ENCODE measurements around the gene PLA2G4C. TPM values are rescaled to one million over a fixed set of nuclear protein-coding genes. Genes with fewer than 3 reads are reported as not detected.
"Not testable (repeated sequence)": the region's sequence is repeated elsewhere in the genome, so short reads cannot be mapped to it uniquely, and the experiment has no call there.

The PLA2G4C gene
- total and polyA plus RNA-seq, 4 donors = 1.1 to 5.9 (median 3.1) TPM

GRCh38 chr19:48091111-48091718 lies 19.4 kb downstream of the PLA2G4C start:
- WGBS = 88% methylated on average over 13 of the region's 13 CpGs
- not testable (repeated sequence) for DNase-seq (ENCODE audit: low spot score)

GRCh38 chr19:48090281-48090802 lies 20.3 kb downstream of the PLA2G4C start:
- Histone ChIP-seq H3K4me1 (ENCODE audit: control insufficient read depth in 4 of 4, insufficient read depth in 4 of 4, low read length in 3 of 4) (no peaks in the 10 kb centered on the region), H3K9me3 (ENCODE audit: control insufficient read depth in 4 of 4, low read length in 3 of 4) (no peaks in the 10 kb centered on the region), H3K27ac (ENCODE audit: low read depth in 1 of 2, low read length in 2 of 2) (no peak overlapping the region), H3K4me3 (ENCODE audit: low read depth in 1 of 3, low read length in 3 of 3) (no peak overlapping the region), H3K9ac (ENCODE audit: low read depth in 1 of 2, low read length in 2 of 2) (no peak overlapping the region), H3K36me3 (ENCODE audit: control insufficient read depth in 4 of 4, insufficient read depth in 3 of 4, low read depth in 1 of 4, low read length in 3 of 4) (peaks cover 0 to 20% (median 11%) of the 10 kb centered on the region in 4 donors), H3K27me3 (ENCODE audit: control insufficient read depth in 4 of 4, insufficient read depth in 4 of 4, low read length in 3 of 4) (no peaks in the 10 kb centered on the region)
- TF ChIP-seq TAF1 (conservative IDR thresholded peaks at IDR 0.05) (no peak), MAX (IDR thresholded peaks at IDR 0.05) (no peak)
- no peak for DNase-seq (ENCODE audit: low spot score)
- 74% methylated on average over 5 of the region's 5 CpGs for WGBS

More at GRCh38 chr19:48091111-48091718, 19.4 kb downstream of the PLA2G4C start:
- H3K27me3 ChIP-seq (ENCODE audit: control insufficient read depth in 4 of 4, insufficient read depth in 4 of 4, low read length in 3 of 4); H3K27ac ChIP-seq (ENCODE audit: low read depth in 1 of 2, low read length in 2 of 2); H3K4me1 ChIP-seq (ENCODE audit: control insufficient read depth in 4 of 4, insufficient read depth in 4 of 4, low read length in 3 of 4); H3K9me3 ChIP-seq (ENCODE audit: control insufficient read depth in 4 of 4, low read length in 3 of 4); H3K9ac ChIP-seq (ENCODE audit: low read depth in 1 of 2, low read length in 2 of 2); H3K4me3 ChIP-seq (ENCODE audit: low read depth in 1 of 3, low read length in 3 of 3): not testable (repeated sequence)
- peaks cover 0 to 20% (median 12%) of the 10 kb centered on the region in 4 donors for H3K36me3 ChIP-seq (ENCODE audit: control insufficient read depth in 4 of 4, insufficient read depth in 3 of 4, low read depth in 1 of 4, low read length in 3 of 4)

GRCh38 chr19:48088991-48089390 lies 21.6 kb downstream of the PLA2G4C start:
- not testable (repeated sequence) for H3K27ac ChIP-seq (ENCODE audit: low read depth in 1 of 2, low read length in 2 of 2); H3K9ac ChIP-seq (ENCODE audit: low read depth in 1 of 2, low read length in 2 of 2); H3K9me3 ChIP-seq (ENCODE audit: control insufficient read depth in 4 of 4, low read length in 3 of 4); DNase-seq (ENCODE audit: low spot score); H3K27me3 ChIP-seq (ENCODE audit: control insufficient read depth in 4 of 4, insufficient read depth in 4 of 4, low read length in 3 of 4); H3K4me3 ChIP-seq (ENCODE audit: low read depth in 1 of 3, low read length in 3 of 3); H3K36me3 ChIP-seq (ENCODE audit: control insufficient read depth in 4 of 4, insufficient read depth in 3 of 4, low read depth in 1 of 4, low read length in 3 of 4); H3K4me1 ChIP-seq (ENCODE audit: control insufficient read depth in 4 of 4, insufficient read depth in 4 of 4, low read length in 3 of 4)
- WGBS = 97% methylated on average over 6 of the region's 6 CpGs

- DNase-seq (ENCODE audit: low spot score) = no peak
- TF ChIP-seq JUND (IDR thresholded peaks at IDR 0.05) = no peak
- TF ChIP-seq YY1 (IDR thresholded peaks at IDR 0.05) = no peak
- no peak for TF ChIP-seq MAX (IDR thresholded peaks at IDR 0.05)
- Histone ChIP-seq H3K4me1 (ENCODE audit: control insufficient read depth in 4 of 4, insufficient read depth in 4 of 4, low read length in 3 of 4) (no peaks in the 10 kb centered on the region), H3K27ac (ENCODE audit: low read depth in 1 of 2, low read length in 2 of 2) (no peak overlapping the region), H3K36me3 (ENCODE audit: control insufficient read depth in 4 of 4, insufficient read depth in 3 of 4, low read depth in 1 of 4, low read length in 3 of 4) (peaks cover 0 to 2% (median 0%) of the 10 kb centered on the region in 4 donors), H3K27me3 (ENCODE audit: control insufficient read depth in 4 of 4, insufficient read depth in 4 of 4, low read length in 3 of 4) (no peaks in the 10 kb centered on the region), H3K4me3 (ENCODE audit: low read depth in 1 of 3, low read length in 3 of 3) (no peak overlapping the region), H3K9me3 (ENCODE audit: control insufficient read depth in 4 of 4, low read length in 3 of 4) (no peaks in the 10 kb centered on the region), H3K9ac (ENCODE audit: low read depth in 1 of 2, low read length in 2 of 2) (no peak overlapping the region)
- WGBS = 95% methylated on average over 7 of the region's 7 CpGs
Observed at GRCh38 chr19:48085904-48086864, 24.4 kb downstream of the PLA2G4C start.

GRCh38 chr19:48085076-48085475 lies 25.5 kb downstream of the PLA2G4C start:
- Histone ChIP-seq H3K9ac (ENCODE audit: low read depth in 1 of 2, low read length in 2 of 2) (no peak overlapping the region), H3K27ac (ENCODE audit: low read depth in 1 of 2, low read length in 2 of 2) (no peak overlapping the region), H3K27me3 (ENCODE audit: control insufficient read depth in 4 of 4, insufficient read depth in 4 of 4, low read length in 3 of 4) (no peaks in the 10 kb centered on the region), H3K4me1 (ENCODE audit: control insufficient read depth in 4 of 4, insufficient read depth in 4 of 4, low read length in 3 of 4) (no peaks in the 10 kb centered on the region), H3K9me3 (ENCODE audit: control insufficient read depth in 4 of 4, low read length in 3 of 4) (no peaks in the 10 kb centered on the region), H3K36me3 (ENCODE audit: control insufficient read depth in 4 of 4, insufficient read depth in 3 of 4, low read depth in 1 of 4, low read length in 3 of 4) (peaks cover 0 to 2% (median 0%) of the 10 kb centered on the region in 4 donors), H3K4me3 (ENCODE audit: low read depth in 1 of 3, low read length in 3 of 3) (no peak overlapping the region)
- no peak for DNase-seq (ENCODE audit: low spot score)
- WGBS = 61% methylated on average over 3 of the region's 3 CpGs
- TF ChIP-seq RAD21 (IDR thresholded peaks at IDR 0.05) = no peak
- TF ChIP-seq ATF3 (IDR thresholded peaks at IDR 0.05) = no peak
- no peak for TF ChIP-seq HNF4G (IDR thresholded peaks at IDR 0.05)
- no peak for TF ChIP-seq FOXA1 (IDR thresholded peaks at IDR 0.05)
- TF ChIP-seq NR2F2 (IDR thresholded peaks at IDR 0.05) = no peak
- TF ChIP-seq GABPA (IDR thresholded peaks at IDR 0.05 in 1 of 2, conservative IDR thresholded peaks at IDR 0.05 in 1 of 2) = no peak
- TF ChIP-seq EGR1 (IDR thresholded peaks at IDR 0.05; ENCODE audit: low read depth in 2 of 2) = no peak
- TF ChIP-seq SP1 (IDR thresholded peaks at IDR 0.05) = no peak
- TF ChIP-seq FOXA2 (IDR thresholded peaks at IDR 0.05) = no peak
- TF ChIP-seq TAF1 (conservative IDR thresholded peaks at IDR 0.05) = no peak
- no peak for TF ChIP-seq CTCF (IDR thresholded peaks at IDR 0.05; ENCODE audit: low read depth, low read length, missing input control)
- no peak for TF ChIP-seq RXRA (IDR thresholded peaks at IDR 0.05)

Measured in liver (tissue), 9 donors.